Stimulated activated CD4-positive, alpha-beta T cell treated with anti-CD3 and anti-CD28 coated beads, Interleukin-1b, Interleukin-23, amount 100 ng/mL, for 1 hour (primary cell): Measurements from ENCODE around the gene SLC23A2.
A peak's percentile ranks its signal among the peaks of the same experiment; 100 is the strongest.

Experiments
- DNase-seq, 2 donors: peaks; one replicate each; pipeline ENCODE4 v3.0.0-alpha.2; 2020; ENCODE audit warnings: low read depth in 2 of 2

Gene SLC23A2

DNA sequence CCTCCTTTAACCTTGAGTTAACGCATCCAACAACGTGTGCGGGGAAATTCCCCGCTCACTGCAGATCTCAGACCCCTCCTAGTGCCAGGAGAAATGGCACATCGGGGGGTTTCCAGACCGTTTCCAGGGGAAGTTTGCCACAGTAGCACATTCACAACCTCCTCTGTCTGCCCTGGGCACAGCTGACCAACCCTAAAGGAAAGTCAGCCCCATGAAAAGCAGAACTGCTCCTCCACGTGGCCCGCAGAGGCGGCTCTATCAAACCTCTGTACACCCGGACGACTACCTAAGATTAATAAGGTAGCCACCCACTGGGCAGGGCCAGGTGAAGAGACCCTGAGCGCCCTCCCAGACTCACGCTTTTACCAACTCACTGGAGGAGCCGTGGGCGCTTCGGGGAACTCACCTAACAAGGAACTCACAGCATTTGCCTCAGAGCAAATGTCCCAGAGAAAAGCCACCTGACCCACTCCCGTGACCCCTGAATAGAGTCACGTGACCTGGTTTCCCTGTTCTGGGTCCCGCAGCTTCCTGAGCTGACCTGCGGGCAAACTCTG, 186.5 kb downstream of the SLC23A2 start:
- DNase-seq = peak; percentile 56 to 58

DNA sequence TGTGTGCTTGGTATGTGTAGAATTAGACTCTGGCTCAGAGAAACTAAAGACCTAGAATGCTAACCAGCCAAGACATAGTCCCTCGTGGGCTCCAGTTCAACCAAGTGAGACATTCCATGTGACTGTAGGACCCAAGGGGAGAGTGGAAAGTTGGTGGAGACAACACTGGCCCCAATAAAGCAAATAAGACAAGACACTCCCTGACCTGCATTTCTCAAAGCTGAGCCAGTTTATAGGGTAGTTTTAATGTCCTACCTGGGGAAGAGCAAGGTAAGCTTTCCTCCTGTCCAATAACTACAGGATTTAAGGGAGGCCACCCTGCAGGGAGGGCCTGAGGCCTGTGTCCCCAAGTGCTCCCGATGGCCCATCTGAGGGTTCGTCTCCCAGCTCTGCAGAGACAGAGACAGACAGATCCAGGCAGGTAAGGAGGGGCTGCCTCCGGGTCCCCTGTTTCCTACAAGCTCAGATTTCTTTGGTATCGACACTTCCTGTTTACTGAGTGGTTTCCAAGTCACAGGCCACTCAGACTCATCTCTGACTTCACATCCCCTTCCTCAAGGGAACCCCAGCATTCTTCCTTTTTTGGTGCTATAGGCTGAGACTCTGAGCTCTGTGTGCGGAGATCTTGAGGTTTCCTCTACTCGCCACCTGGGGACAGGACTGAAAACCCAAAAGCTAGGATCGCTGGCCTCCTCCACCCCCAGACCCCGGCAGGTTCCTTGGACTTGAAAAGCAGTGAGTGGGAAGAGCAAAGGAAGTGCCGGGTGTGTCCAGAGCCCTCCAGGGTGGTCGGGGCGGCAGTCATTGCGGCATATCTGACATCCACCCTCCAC, 187.2 kb downstream of the SLC23A2 start:
- DNase-seq = peak in 1 of 2 donors; percentile 46

DNA sequence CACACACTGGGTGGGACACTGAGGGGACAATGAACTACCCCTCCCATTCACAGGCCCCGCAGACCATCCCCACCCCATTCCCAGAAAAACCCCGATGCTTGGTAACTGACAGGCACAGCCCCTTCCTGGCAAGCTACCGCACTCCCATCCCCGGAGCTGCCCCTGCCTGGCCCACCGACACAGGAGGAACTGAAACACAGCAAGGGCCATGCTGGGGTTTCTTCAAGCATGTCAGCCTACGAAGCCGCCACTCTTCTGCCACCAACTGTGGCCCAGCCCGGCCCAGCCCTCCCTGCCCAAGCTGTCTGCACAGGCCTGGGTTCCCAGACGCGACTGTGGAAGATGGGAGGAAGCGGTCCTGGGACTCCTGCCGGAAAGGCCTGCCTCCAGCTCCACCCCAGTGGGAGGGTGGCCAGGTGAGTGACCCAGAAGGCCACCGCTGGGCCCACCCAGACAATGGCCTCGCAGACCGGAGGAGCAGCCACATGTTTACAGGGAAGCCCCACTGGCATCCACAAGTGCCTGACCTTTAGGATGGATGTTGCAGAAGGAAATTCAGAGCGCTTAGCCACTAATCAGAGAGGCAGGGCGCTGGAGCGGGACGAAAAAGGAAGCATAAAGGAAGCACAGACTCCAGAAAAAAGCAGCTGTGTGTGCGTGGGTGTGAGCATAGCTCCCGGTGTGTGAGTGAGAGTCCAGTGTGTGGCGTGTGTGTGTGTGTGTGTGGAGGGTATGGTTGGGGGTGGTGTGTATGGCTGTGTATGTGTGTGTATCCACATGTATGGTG, 188.0 kb downstream of the SLC23A2 start:
- no peak for DNase-seq

DNA sequence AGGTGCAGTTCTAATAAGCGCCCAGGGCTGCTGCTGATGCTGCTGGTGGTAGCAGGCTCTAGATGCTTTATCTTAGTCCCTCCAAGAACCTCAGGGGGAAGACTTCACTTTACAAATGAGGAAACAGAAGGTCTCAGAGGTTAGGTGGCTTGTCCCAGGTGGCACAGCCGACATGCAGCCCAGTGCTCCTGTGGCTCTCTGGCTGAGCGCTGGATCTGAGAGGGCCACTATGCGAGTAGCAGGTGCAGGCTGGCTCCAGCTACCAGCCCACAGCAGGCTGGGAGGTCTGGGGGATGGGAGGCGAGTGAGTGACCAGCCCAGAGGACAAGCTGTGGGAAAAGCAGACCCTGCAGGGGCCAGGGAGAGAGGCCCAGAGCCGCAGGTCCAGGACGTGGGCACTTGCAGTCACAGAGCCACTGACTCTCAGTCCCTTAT, 188.7 kb downstream of the SLC23A2 start:
- no peak for DNase-seq

DNA sequence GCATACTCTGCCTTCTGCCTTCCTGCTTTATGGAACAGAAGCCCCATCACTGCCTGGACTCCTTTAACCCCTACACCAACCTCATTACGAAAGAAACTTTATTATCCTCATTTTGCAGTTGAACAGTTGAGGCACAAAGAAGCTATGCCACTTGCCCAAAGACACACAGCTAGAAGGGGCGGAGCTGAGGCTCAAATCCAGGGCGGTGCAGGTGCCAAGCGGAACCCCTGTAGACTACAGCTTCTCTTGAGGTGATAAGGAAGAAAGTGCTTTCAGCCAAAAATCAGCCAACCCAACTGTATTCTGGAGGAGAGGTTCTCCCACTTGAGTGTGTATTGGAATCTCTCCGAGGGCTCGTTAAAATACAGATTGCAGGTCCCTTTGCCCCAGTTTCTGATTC, 189.1 kb downstream of the SLC23A2 start:
- DNase-seq = no peak

DNA sequence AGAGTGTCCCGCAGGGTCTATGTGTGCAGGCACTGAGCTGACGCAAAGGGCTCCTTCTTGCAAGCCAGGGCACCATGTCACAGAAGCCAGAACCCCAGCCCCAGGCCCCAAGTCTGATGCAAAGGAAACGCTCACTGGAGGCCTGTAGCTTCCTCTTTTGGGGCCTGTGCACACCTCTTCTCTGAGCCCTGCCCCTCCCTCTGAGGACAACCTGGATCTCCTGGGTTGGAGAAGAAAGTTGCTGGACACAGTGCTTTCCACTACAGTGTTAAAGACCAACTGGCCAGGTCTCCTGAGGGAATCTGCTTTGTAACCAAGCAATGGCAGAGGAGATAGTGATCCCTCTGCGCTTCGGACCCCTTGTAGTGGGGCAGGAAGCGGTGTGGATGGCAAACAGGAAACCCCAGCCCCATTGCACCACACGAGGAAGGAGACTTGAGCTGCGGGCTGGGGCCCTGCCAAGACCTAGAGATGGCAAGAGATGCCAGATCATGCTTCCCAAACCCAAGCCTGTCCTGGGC, 189.6 kb downstream of the SLC23A2 start:
- DNase-seq = no peak

DNA sequence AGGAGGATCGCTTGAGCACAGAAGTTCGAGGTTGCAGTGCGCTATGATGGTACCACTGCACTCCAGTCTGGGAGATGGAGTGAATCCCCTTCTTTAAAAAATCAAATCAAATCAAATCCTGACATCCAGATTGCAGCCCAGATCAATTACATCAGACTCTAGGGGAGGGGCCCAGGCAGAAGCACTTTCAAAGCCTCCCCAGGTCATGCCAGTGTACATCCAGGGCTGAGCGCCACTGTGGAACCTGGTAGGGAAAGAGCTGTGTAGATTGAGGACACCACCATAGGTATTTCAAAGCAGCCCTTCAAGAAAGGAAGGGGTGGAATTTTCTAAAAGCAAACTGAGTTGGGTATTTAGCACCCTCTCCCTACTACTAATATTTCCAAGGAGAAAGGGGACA, 190.1 kb downstream of the SLC23A2 start:
- DNase-seq = no peak

DNA sequence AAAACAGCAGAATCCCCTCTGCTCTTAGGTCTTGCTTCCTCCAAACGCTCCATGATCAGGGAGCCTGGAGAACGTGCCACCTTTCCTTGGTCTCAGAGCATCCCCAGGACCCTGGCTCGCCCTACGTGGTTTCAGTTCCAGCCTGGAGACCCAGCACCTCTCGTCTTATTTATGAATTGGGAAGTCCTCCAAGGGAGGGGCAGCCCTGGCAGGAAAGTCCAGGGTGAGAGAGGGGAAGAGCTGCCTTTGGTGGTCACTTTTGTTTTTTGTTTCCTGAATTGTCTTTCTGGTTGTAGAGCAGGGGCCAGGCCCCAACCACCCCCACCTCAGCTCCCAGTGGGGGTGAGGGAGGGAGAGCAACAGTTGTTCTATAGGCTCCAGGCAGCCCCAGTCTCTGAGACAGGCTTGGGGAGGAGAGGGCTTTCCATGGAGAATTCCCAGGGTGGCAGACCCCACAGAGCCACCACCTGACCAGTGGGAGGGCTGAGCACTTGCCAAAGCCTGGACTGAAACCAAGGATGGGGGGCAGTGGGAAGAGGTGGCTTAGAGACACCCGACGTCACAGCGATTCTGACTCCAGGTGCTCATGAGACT, 190.8 kb downstream of the SLC23A2 start:
- no peak for DNase-seq

DNA sequence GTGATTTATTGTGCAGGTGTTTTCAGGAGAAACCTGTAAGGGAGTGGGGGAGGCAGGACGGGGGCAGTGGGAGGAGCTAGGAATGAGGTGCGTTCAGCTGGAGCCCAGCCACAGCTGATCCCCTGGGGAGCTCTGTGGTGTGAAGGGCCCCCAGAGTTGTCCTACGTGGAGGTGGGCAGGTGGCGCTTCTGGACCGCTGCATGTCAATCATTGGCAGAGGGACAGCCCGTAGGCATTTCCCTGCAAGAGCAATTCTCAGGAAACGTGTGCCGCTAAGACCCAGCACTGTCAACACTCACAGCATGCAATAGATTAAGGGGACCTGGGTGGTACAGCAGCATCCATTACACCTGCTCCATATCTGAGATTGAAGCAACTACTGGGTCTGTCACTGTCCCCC, 191.6 kb downstream of the SLC23A2 start:
- no peak for DNase-seq

DNA sequence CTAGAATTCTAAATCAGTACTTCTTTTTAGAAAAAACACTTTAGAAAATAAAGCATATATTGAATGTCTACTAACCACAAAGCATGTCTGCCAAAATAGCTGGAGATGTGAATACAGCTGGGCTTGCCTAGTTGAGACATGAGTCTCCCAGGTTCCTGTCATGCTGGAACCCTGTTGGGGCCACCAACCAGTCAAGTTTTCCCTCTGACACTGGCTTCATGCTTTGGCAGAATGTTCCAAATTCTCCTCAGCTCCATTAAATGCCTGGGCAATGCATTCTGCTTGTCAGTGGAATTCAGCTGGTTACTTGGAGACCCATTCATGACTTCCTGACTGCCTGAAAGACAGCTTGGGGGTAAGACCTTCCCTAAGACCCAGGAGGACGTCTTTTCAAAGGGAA, 192.4 kb downstream of the SLC23A2 start:
- DNase-seq = no peak

DNA sequence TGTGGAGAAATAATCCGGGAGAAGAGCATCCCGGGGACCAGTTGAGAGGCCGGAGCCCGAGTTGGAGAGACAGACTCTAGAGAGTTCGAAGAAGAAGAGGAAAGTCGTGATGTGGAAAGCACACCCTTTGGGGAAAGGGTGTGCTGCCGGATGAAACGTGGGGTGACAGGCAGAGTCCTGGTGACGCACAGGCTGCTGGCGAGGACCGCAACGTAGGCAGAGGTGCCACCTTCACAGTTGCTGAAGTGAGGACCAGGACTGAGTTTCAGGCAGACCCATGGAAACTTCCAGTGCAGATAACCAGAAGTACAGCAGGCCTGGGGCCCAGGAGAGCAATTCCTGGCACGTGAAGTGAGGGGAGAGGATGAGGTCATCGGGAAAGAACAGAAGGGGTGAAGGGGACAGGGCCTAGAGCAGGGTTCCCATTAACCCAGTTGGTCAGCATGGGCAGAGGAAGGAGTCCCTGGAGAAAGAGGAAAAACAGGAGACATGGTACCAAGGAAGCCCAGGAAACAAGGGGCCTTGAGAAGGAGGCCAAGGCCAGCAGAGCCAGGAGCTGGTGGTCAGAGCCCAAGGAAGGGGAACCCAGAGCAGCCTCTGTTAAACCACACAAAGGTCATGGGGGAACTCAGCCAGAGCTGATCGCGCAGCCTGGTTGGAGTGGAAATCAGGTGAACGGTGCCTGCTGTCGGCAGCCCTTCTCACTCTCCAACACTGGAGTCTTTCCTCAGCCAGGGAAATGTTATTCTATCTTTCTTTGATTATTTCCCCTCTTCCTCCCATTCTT, 195.5 kb downstream of the SLC23A2 start:
- no peak for DNase-seq

DNA sequence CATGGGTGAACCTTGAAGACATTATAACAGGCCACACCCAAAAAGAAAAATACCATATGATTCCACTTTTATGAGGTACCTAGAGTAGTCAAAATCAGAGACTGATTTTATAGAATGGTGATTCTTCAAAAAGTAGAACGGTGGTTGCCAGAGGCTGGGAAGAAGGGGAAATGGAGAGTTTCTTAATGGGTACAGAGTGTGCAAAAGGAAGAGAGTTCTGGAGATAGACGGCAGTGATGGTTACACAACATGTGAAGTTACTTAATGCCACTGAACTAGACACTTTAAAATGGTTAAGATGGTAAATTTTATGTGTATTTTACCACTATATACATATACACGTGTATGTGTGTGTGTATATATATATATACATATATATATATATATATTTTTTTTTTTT, 198.8 kb downstream of the SLC23A2 start:
- no peak for DNase-seq
